ENCODE measurements around the gene SEH1L. TPM values are rescaled to one million over a fixed set of nuclear protein-coding genes. Genes with fewer than 3 reads are reported as not detected.

SEH1L gene
- total RNA-seq, 1 donor from 2014 or later, result 48.6 TPM

DNA sequence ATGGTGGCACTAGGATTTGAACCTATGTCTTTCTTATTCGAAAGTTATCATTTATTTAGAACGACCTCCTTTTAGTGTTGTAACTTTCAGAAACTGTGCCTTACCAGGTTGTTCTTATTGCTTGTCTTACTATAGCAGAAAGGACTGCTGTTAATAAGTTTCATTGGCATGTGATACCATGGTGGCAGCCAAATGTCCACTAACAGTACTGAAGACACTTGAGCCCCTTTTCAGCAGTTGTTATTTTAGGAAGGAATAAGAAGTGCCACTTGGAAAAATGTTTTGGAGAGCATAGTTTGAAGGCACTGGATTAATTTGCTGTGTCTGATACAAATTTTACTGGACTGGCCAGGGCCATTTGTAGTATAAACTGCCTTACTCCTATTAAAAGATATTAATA is 81.1 kb downstream of the SEH1L start:
- H3K36me3 ChIP-seq, result peaks cover 16% of the 10 kb centered on the region
- no peaks in the 10 kb centered on the region for H3K9me3 Mint-ChIP-seq
- no peak for DNase-seq (ENCODE audit: low spot score)
- no peak overlapping the region for H3K27ac ChIP-seq
- no peak overlapping the region for H3K4me3 ChIP-seq
- TF ChIP-seq CTCF (IDR thresholded peaks at IDR 0.05) (no peak), EZH2phosphoT487 (IDR thresholded peaks at IDR 0.05) (no peak), EZH2 (IDR thresholded peaks at IDR 0.05) (no peak)
- no peaks in the 10 kb centered on the region for H3K27me3 ChIP-seq
- no peak overlapping the region for H2AFZ ChIP-seq (replicated peaks)
- peaks cover 26% of the 10 kb centered on the region for H3K79me2 ChIP-seq (ENCODE audit: low read depth)
- no peak overlapping the region for H3K9ac ChIP-seq
- no peak overlapping the region for H3K4me2 ChIP-seq
- peaks cover 3% of the 10 kb centered on the region for H3K4me1 ChIP-seq
- H3K9me3 ChIP-seq (ENCODE audit: low read depth), result no peaks in the 10 kb centered on the region
- no peak overlapping the region for H3K4me3 Mint-ChIP-seq
- peaks cover 28% of the 10 kb centered on the region for H3K36me3 Mint-ChIP-seq
- H3F3A ChIP-seq (ENCODE audit: low read depth), result no peaks in the 10 kb centered on the region
- H3K4me1 Mint-ChIP-seq, result no peaks in the 10 kb centered on the region
- no peak overlapping the region for H3K27ac Mint-ChIP-seq
- no peaks in the 10 kb centered on the region for H4K20me1 ChIP-seq (ENCODE audit: low read depth)
- no peaks in the 10 kb centered on the region for H3K27me3 Mint-ChIP-seq (ENCODE audit: insufficient read depth, low read depth)

- Mint-ChIP-seq H3K27ac (no peak overlapping the region), H3K4me1 (no peaks in the 10 kb centered on the region), H3K36me3 (peaks cover 25% of the 10 kb centered on the region), H3K27me3 (ENCODE audit: insufficient read depth, low read depth) (no peaks in the 10 kb centered on the region), H3K9me3 (no peaks in the 10 kb centered on the region), H3K4me3 (no peak overlapping the region)
- Histone ChIP-seq H3K9me3 (ENCODE audit: low read depth) (no peaks in the 10 kb centered on the region), H3K4me1 (no peaks in the 10 kb centered on the region), H3K36me3 (peaks cover 16% of the 10 kb centered on the region), H3K27ac (no peak overlapping the region), H3K4me3 (no peak overlapping the region), H2AFZ (replicated peaks) (no peak overlapping the region), H4K20me1 (ENCODE audit: low read depth) (no peaks in the 10 kb centered on the region), H3K9ac (no peak overlapping the region), H3K27me3 (no peaks in the 10 kb centered on the region), H3F3A (ENCODE audit: low read depth) (no peaks in the 10 kb centered on the region), H3K4me2 (no peak overlapping the region), H3K79me2 (ENCODE audit: low read depth) (peaks cover 7% of the 10 kb centered on the region)
- no peak for DNase-seq (ENCODE audit: low spot score)
- TF ChIP-seq CTCF (IDR thresholded peaks at IDR 0.05) (no peak), EZH2phosphoT487 (IDR thresholded peaks at IDR 0.05) (no peak)
Measured at GRCh38 chr18:13032173-13032572, 84.4 kb downstream of the SEH1L start.

DNA sequence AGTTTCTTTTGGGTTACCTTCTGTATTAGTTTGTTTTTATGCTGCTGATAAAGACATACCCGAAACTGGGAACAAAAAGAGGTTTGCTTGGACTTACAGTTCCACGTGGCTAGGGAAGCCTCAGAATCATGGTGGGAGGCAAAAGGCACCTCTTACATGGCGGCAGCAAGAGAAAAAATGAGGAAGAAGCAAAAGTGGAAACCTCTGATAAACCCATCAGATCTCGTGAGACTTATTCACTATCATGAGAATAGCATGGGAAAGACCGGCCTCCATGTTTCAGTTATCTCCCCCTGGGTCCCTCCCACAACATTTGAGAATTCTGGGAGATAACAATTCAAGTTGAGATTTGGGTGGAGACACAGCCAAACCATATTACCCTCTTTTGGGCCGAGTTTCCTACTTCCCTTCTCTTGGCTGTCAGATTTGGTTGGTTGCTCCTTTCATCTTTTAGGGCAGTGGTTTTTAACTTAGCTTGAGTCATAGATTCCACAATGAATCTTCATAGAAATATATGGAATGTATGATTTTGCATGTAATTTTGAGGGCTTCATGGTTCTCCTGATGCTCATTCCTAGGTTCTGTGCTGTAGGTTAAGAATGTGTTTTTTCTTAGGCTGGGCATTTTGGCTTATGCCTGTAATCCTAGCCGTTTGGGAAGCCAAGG is 87.6 kb downstream of the SEH1L start:
- Histone ChIP-seq H3K4me2 (no peak overlapping the region), H3K9me3 (ENCODE audit: low read depth) (no peaks in the 10 kb centered on the region), H4K20me1 (ENCODE audit: low read depth) (no peaks in the 10 kb centered on the region), H3K36me3 (peaks cover 6% of the 10 kb centered on the region), H3K4me3 (no peak overlapping the region), H3K79me2 (ENCODE audit: low read depth) (no peaks in the 10 kb centered on the region), H3F3A (ENCODE audit: low read depth) (no peaks in the 10 kb centered on the region), H3K9ac (no peak overlapping the region), H2AFZ (replicated peaks) (no peak overlapping the region), H3K27me3 (no peaks in the 10 kb centered on the region), H3K4me1 (no peaks in the 10 kb centered on the region), H3K27ac (no peak overlapping the region)
- TF ChIP-seq EZH2 (IDR thresholded peaks at IDR 0.05), result no peak
- no peak for TF ChIP-seq CTCF (IDR thresholded peaks at IDR 0.05)
- TF ChIP-seq EZH2phosphoT487 (IDR thresholded peaks at IDR 0.05), result no peak
- Mint-ChIP-seq H3K36me3 (peaks cover 20% of the 10 kb centered on the region), H3K27me3 (ENCODE audit: insufficient read depth, low read depth) (peaks cover 2% of the 10 kb centered on the region), H3K4me3 (no peak overlapping the region), H3K27ac (no peak overlapping the region), H3K4me1 (no peaks in the 10 kb centered on the region), H3K9me3 (no peaks in the 10 kb centered on the region)
- DNase-seq (ENCODE audit: low spot score), result no peak
